Measurements from ENCODE around the gene DZIP1L.
A peak's percentile ranks its signal among the peaks of the same experiment; 100 is the strongest.

DZIP1L gene

DNA sequence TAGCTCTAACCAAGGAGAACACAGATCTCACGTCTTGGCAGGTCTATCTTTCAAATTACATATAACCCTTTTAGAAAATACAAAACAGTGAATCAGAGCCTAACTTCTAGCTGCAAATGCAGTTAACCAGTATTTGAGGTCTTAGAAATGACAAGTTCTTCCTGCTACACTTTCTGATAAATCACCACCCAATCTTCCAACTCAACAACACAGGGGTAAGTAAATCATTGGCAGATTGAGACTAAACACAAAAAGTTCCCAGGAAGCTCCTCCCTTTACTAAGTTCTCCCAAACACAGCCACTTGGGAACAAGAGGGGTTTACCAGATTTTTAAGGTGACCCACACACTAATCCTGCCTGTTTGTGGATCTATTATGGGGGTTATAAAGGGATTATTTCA is 16.8 kb upstream of the DZIP1L start, which contains the start of gene A4GNT:
TSS of gene A4GNT (minus strand) at position 152 of the 400 bp plus-strand sequence. CDS start 1,134 bp downstream, outside the sequence.
- no peak within 1 kb of the TSS for H3K4me3 ChIP-seq (ENCODE audit: low read depth, low read length)
- DNase-seq (ENCODE audit: low read depth) = no peak
- no peak for TF ChIP-seq POLR2A (IDR thresholded peaks at IDR 0.05; ENCODE audit: extremely low read depth, insufficient read length)
- TF ChIP-seq, protein P1, sequence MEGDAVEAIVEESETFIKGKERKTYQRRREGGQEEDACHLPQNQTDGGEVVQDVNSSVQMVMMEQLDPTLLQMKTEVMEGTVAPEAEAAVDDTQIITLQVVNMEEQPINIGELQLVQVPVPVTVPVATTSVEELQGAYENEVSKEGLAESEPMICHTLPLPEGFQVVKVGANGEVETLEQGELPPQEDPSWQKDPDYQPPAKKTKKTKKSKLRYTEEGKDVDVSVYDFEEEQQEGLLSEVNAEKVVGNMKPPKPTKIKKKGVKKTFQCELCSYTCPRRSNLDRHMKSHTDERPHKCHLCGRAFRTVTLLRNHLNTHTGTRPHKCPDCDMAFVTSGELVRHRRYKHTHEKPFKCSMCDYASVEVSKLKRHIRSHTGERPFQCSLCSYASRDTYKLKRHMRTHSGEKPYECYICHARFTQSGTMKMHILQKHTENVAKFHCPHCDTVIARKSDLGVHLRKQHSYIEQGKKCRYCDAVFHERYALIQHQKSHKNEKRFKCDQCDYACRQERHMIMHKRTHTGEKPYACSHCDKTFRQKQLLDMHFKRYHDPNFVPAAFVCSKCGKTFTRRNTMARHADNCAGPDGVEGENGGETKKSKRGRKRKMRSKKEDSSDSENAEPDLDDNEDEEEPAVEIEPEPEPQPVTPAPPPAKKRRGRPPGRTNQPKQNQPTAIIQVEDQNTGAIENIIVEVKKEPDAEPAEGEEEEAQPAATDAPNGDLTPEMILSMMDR (IDR thresholded peaks at IDR 0.05; ENCODE audit: low read depth, low read length) = no peak
- TF ChIP-seq MYC (IDR thresholded peaks at IDR 0.05; ENCODE audit: low read depth, low read length) = no peak
- TF ChIP-seq, protein P2, sequence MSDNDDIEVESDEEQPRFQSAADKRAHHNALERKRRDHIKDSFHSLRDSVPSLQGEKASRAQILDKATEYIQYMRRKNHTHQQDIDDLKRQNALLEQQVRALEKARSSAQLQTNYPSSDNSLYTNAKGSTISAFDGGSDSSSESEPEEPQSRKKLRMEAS (IDR thresholded peaks at IDR 0.05; ENCODE audit: low read depth, low read length) = no peak

DNA sequence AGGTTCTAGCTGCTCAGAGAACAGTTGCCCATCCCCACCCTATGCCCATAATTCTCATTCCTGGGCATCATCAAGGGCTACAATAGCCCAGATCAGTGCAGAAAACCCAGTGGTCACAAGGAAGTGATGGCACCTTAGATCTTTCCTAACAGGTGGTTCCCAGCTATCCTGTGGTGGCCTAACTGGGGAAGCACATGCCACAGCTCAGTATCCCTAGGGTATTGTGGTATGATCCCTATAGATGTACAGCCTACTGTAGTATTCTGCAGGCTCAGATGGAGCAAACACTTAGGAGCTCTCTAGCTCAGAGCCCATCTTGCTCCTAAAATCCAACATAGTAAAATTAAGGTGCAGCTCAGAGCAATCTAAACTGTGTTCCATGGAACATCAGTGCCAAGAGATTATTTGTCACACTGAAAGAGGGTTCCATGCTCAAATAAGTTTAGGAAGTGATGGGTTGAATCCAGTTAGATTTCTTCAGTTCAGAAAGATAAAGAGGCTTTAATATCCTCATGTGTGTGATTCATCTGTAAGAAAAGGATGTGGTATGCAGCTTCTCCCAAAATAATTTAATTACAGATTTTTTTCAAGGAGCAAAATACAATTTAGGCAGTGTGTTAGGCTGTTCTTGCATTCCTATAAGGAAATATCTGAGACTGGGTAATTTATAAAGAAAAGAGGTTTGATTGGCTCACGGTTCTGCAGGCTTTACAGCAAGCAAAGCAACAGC is 12.4 kb upstream of the DZIP1L start:
- peak; percentile 77 for DNase-seq (ENCODE audit: low read depth)
- H3K4me3 ChIP-seq (ENCODE audit: low read depth, low read length) = no peak overlapping the region
- TF ChIP-seq, protein P1 (IDR thresholded peaks at IDR 0.05; ENCODE audit: low read depth, low read length) = no peak
- no peak for TF ChIP-seq POLR2A (IDR thresholded peaks at IDR 0.05; ENCODE audit: extremely low read depth, insufficient read length)
- TF ChIP-seq, protein P2 (IDR thresholded peaks at IDR 0.05; ENCODE audit: low read depth, low read length) = 0 out of 2 replicates have a peak, but pooled peaks have one; percentile 12

DNA sequence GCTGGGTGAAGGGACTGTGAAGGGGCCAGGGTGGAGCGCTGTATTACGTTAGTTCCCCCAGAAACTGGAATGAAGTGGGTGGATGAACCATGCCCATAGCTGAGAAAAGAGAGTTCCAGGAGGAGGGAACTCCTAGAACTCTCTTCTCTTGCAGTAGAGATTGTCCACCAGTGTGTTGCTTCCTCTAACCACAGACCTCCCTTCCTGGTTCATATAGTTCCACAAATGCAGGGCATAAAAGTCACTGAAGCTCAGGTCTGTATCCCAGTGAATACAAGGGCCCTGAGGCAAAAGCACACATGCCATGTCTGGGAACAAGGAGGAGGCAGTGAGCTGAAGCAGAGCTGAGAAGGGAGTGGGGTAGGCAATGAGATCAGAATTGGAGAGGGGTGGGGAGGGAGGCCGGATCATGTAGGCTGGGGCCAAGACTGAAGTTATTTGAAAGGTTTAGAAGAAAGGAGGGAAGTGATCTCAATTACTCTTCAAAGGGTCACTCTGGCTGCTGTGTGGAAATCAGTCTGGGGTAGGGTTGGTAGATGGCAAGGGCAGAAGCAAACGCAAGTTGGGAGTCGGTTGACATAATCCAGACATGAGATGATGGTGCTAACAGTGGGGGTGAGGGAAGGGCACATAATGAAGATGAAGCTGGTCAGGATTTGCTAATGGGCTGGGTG is 10.3 kb upstream of the DZIP1L start:
- TF ChIP-seq MYC (IDR thresholded peaks at IDR 0.05; ENCODE audit: low read depth, low read length) = no peak
- no peak for TF ChIP-seq POLR2A (IDR thresholded peaks at IDR 0.05; ENCODE audit: extremely low read depth, insufficient read length)
- TF ChIP-seq, protein P1 (IDR thresholded peaks at IDR 0.05; ENCODE audit: low read depth, low read length) = no peak
- TF ChIP-seq, protein P2 (IDR thresholded peaks at IDR 0.05; ENCODE audit: low read depth, low read length) = peak; percentile 24; the same call in 1 of the 2 replicates
- peak; percentile 80 for DNase-seq (ENCODE audit: low read depth)
- no peak overlapping the region for H3K4me3 ChIP-seq (ENCODE audit: low read depth, low read length)

DNA sequence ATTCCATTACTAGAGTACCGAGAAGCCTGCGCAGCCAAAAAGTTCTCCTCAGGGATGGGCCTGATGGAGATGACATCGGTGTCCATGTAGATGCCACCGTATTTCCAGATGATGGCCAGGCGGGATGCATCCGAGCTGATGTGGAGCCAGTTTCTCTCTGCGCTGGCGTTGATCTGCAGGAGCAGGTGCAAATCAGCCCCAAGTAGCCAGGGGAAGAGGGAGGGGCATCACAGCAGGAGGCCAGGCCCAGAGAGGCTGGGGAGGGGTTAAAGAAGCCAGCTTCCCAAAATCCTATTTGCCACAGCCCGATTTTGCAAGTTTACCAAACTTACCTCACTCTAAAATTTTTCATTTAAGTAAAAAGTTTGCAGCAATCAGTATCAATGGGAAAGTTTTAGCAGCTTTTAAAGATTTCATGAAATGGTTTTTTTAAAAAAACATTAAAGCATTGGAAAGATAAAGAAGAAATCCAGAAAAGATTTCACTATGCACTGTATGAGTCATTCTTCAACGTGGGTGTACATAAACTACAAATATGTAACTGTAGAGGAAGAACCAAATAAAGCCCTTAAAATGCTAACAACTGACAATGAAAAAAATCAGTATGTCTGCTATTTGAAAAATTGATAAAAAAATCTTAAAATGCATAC is 9.4 kb upstream of the DZIP1L start:
- peak; percentile 68 for DNase-seq (ENCODE audit: low read depth)

DNA sequence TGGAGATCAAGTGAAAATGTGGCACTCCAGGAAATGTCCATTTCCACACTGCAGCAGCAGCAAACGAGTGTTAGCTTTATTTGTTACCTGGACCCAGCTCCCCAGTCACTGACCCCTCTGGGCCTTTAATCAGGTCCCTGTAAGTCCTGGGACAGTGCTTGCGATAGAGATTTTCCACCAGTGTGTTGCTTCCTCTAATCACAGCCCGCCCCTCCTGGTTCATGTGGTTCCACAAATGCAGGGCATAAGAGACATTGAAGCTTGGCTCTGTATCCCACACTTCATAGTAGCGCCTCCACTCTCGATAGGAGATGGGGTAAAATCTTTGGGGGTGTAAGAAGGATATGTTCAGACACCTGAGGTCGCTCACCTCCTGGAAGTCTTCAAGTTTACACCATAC is 8.8 kb upstream of the DZIP1L start:
- DNase-seq (ENCODE audit: low read depth) = no peak
- TF ChIP-seq MYC (IDR thresholded peaks at IDR 0.05; ENCODE audit: low read depth, low read length) (no peak), POLR2A (IDR thresholded peaks at IDR 0.05; ENCODE audit: extremely low read depth, insufficient read length) (no peak)
- TF ChIP-seq, protein P2 (IDR thresholded peaks at IDR 0.05; ENCODE audit: low read depth, low read length) = no peak
- TF ChIP-seq, protein P1 (IDR thresholded peaks at IDR 0.05; ENCODE audit: low read depth, low read length) = no peak
- no peak overlapping the region for H3K4me3 ChIP-seq (ENCODE audit: low read depth, low read length)

More for the DNA sequence above, 9.4 kb upstream of the DZIP1L start:
- H3K4me3 ChIP-seq (ENCODE audit: low read depth, low read length) = no peak overlapping the region
- TF ChIP-seq POLR2A (IDR thresholded peaks at IDR 0.05; ENCODE audit: extremely low read depth, insufficient read length) (no peak), MYC (IDR thresholded peaks at IDR 0.05; ENCODE audit: low read depth, low read length) (no peak)

DNA sequence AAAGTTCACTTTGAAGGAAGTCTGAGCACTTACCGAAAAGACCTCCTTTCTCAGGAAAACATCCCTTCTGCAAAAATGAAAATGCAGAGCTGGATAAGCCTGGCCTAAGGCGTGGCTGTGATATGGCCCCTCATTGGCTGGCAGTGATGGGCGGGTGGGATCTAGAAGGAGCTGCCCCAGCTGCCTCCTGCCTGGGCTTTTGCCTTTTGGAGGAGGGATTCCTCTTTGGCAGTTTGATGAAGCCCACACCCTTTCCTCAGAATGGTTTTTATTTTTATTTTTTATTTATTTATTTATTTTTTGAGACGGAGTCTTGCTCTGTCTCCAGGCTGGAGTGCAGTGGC is 4.0 kb upstream of the DZIP1L start:
- H3K4me3 ChIP-seq (ENCODE audit: low read depth, low read length) = no peak overlapping the region
- DNase-seq (ENCODE audit: low read depth) = no peak
- TF ChIP-seq, protein P2 (IDR thresholded peaks at IDR 0.05; ENCODE audit: low read depth, low read length) = no peak
- TF ChIP-seq MYC (IDR thresholded peaks at IDR 0.05; ENCODE audit: low read depth, low read length) = no peak
- TF ChIP-seq, protein P1 (IDR thresholded peaks at IDR 0.05; ENCODE audit: low read depth, low read length) = no peak
- no peak for TF ChIP-seq POLR2A (IDR thresholded peaks at IDR 0.05; ENCODE audit: extremely low read depth, insufficient read length)
